Large intestine (tissue), 3 donors: ENCODE data around the gene SEC14L2. TPM values are rescaled to one million over a fixed set of nuclear protein-coding genes. Genes with fewer than 3 reads are reported as not detected.

Experiments used
- DNase-seq, 2 donors: peaks; one replicate each; pipeline versions ENCODE4 v3.0.0 to v3.0.0-alpha.2; 2013
- H3K27ac ChIP-seq: one replicate; pipeline ENCODE4 v1.5.1; 2013; ENCODE audit warnings: low read length
- H3K27me3 ChIP-seq: 2 replicates; pipeline ENCODE4 v1.6.1; 2013; ENCODE audit warnings: low read length; ENCODE audit not compliant: control insufficient read depth, insufficient read depth
- H3K36me3 ChIP-seq: 2 replicates; pipeline ENCODE4 v1.6.1; 2013; ENCODE audit warnings: low read length; ENCODE audit not compliant: control insufficient read depth, insufficient read depth
- H3K4me1 ChIP-seq: one replicate; pipeline ENCODE4 v1.6.1; 2013; ENCODE audit warnings: low read length; ENCODE audit not compliant: control insufficient read depth, insufficient read depth
- H3K4me3 ChIP-seq: one replicate; pipeline ENCODE4 v1.5.1; 2013; ENCODE audit warnings: low read length
- H3K9me3 ChIP-seq: one replicate; pipeline ENCODE4 v1.6.1; 2013; ENCODE audit warnings: mild to moderate bottlenecking, low read depth, low read length, moderate library complexity; ENCODE audit not compliant: control insufficient read depth
- WGBS: methylation state at CpG from one replicate; pipeline ENCODE4 v1.1.5; 2013; ENCODE audit warnings: low lambda C conversion rate; ENCODE audit not compliant: insufficient coverage; 5-methylcytosine and 5-hydroxymethylcytosine counted together
- polyA plus RNA-seq: library from polyadenylated mRNA; unstranded; fragments of 120-200 nt; gene quantifications from one replicate; pipeline ENCODE4 v1.2.1, GENCODE V29; 2013

The SEC14L2 gene
- polyA plus RNA-seq, 1 donor = 27.5 TPM

DNA sequence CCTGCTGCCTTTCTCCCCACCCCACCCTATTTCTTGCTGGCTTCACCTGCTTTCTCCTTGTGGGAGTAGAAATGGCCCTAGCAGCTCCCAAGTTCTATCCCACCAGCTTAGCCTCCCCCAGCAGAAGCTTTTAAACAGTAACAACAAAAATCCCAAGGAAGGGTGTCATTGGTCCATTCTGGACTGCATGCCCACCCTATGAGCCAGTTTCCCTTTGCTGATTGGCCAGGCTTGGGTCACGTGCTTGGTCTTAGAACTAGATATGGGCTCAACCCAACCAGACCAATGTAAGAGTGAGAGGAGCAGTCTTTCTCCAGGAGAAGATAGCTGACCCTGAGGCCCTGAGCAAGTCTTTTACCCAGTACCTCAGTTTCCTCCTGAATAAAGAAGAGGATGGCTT lies 31.1 kb downstream of the SEC14L2 start:
- Histone ChIP-seq H3K27me3 (no peaks in the 10 kb centered on the region), H3K9me3 (no peaks in the 10 kb centered on the region), H3K4me1 (peaks cover 25% of the 10 kb centered on the region), H3K27ac (no peak overlapping the region), H3K4me3 (no peak overlapping the region), H3K36me3 (no peaks in the 10 kb centered on the region)
- no peak for DNase-seq
- WGBS = no CpG with 5 or more reads among the region's 1 CpG

DNA sequence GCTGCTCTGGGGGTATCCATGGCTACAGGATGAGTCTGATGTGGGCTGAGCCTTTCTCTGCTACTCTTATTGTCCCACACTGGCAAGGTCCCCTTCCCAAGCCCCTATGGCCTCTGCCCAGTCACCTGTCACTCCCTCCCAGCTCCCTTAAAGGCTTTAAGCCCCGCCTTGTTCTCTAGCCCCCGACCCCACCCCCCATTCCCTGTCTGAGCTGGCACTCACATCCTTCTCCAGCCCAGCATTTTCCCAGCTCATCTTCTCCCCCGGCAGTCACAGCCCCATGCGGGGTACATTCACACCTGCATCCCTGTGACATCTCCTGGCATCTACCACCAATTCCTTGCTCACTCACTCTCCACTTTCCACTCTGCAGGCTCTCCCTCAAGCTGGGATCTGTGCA lies 33.1 kb downstream of the SEC14L2 start:
- DNase-seq = no peak
- Histone ChIP-seq H3K27me3 (no peaks in the 10 kb centered on the region), H3K4me1 (peaks cover 29% of the 10 kb centered on the region), H3K27ac (no peak overlapping the region), H3K4me3 (no peak overlapping the region), H3K9me3 (no peaks in the 10 kb centered on the region), H3K36me3 (no peaks in the 10 kb centered on the region)
- 50% methylated on average over 3 of the region's 4 CpGs for WGBS

DNA sequence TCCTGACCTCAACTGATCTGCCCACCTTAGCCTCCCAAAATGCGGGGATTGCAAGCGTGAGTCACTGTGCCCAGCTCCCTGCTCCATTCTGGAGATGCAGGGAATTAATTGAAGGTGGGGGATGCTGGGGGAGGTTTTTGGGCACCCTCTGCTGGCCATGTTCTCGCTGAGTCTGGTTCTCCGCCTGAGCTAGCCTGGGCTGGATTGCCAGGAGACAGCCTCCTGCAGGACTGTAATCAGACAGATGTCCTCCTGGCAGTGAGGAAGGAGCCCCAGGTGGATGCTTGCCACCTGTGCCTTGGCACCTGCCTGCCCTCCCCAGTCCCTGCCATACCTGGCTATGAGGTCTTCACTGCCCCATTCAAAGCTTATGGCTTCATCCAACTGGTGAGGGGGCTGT lies 34.1 kb downstream of the SEC14L2 start:
- Histone ChIP-seq H3K27me3 (no peaks in the 10 kb centered on the region), H3K4me1 (peaks cover 28% of the 10 kb centered on the region), H3K9me3 (no peaks in the 10 kb centered on the region), H3K36me3 (no peaks in the 10 kb centered on the region), H3K27ac (no peak overlapping the region), H3K4me3 (no peak overlapping the region)
- no CpG with 5 or more reads among the region's 4 CpGs for WGBS
- DNase-seq = no peak

DNA sequence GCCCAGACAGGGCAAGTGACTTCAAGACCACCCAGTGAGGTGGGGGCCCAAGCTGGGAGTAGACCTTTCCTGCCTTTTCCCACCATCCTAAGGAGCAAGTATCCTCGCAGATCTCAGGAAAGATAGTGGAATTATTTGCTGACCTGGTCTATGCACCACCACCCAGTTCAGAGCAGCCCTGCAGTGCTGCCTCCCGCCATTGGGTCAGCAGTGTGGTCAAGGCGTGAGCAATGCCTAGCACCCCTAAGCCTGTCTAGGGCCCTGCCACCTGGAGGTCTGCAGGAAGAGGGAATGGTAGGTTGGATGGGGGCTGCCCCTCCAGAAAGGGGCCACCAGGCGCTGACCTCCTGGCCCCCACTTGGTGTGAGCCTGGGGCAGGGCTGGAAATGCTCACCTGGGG lies 35.3 kb downstream of the SEC14L2 start:
- Histone ChIP-seq H3K27ac (no peak overlapping the region), H3K4me3 (no peak overlapping the region), H3K4me1 (peaks cover 28% of the 10 kb centered on the region), H3K9me3 (no peaks in the 10 kb centered on the region), H3K27me3 (no peaks in the 10 kb centered on the region), H3K36me3 (no peaks in the 10 kb centered on the region)
- no peak for DNase-seq
- WGBS = no CpG with 5 or more reads among the region's 4 CpGs

DNA sequence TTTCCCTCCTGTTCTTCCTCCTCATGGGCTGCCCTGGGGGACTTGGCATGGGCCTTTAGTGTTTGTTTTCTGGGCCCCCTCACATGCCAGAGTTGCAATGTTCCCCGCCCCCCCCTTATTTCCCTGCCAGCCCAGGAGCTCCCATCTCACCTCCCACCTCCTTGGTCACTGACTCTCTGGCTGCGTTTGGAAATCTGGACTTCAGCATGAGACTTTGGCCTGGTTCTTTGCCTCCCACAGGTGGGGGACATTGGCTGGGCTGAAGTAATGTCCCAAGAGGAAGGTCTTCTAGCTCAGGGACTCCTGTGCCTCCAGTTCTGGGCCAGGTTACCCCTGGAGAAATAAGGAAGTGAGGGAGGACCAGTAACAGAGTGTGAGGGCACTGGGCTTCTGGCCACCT lies 35.7 kb downstream of the SEC14L2 start:
- H3K4me1 ChIP-seq = peaks cover 28% of the 10 kb centered on the region
- no peak overlapping the region for H3K4me3 ChIP-seq
- no peaks in the 10 kb centered on the region for H3K36me3 ChIP-seq
- peak overlapping the region; percentile 45 for H3K27ac ChIP-seq
- WGBS = no CpG with 5 or more reads among the region's 2 CpGs
- no peaks in the 10 kb centered on the region for H3K9me3 ChIP-seq
- peak; percentile 71 to 82 for DNase-seq
- no peaks in the 10 kb centered on the region for H3K27me3 ChIP-seq

DNA sequence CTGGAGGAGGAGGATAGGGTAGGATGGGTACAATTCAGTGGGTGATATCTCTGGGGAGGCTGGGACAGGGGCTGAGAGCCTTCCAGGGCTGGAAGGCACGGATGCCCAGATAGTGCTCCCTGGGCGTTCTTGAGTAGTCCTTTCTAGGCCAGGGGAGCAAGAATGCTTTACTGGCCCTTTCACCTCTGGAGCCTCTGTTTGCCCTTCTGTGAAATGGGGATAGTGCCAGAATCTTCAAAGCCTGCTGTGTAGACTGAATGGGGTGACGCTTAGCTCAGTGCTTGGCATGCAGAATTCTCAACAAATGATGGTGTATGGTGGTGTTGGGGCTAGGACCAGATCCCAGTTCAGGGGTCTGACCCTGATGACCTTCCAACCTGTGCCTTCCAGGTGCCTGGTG lies 36.4 kb downstream of the SEC14L2 start:
- Histone ChIP-seq H3K4me3 (no peak overlapping the region), H3K4me1 (peaks cover 28% of the 10 kb centered on the region), H3K9me3 (no peaks in the 10 kb centered on the region), H3K27me3 (no peaks in the 10 kb centered on the region), H3K27ac (no peak overlapping the region), H3K36me3 (no peaks in the 10 kb centered on the region)
- no peak for DNase-seq
- no CpG with 5 or more reads among the region's 3 CpGs for WGBS

DNA sequence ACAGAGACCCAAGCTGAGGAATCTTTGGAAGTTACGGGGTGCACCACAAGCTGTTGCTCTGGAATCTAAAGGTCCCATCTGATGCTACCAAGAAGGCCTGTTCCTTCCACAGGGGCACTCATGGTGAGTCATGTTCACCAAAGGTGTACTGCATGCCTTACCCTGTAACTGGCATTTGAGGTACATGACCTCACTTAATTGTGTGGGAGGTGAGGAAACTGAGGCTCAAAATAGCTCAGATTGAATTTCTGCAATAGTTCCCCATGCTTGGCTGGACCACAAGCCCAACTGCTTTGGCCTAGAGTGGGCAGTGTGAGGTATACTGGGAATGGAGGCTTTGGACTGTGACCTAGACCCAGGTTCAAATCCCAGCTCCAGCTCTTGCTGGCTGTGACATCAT lies 37.0 kb downstream of the SEC14L2 start:
- Histone ChIP-seq H3K9me3 (no peaks in the 10 kb centered on the region), H3K4me1 (peaks cover 28% of the 10 kb centered on the region), H3K27ac (no peak overlapping the region), H3K36me3 (no peaks in the 10 kb centered on the region), H3K27me3 (no peaks in the 10 kb centered on the region), H3K4me3 (no peak overlapping the region)
- WGBS = no CpG with 5 or more reads among the region's 1 CpG
- no peak for DNase-seq

DNA sequence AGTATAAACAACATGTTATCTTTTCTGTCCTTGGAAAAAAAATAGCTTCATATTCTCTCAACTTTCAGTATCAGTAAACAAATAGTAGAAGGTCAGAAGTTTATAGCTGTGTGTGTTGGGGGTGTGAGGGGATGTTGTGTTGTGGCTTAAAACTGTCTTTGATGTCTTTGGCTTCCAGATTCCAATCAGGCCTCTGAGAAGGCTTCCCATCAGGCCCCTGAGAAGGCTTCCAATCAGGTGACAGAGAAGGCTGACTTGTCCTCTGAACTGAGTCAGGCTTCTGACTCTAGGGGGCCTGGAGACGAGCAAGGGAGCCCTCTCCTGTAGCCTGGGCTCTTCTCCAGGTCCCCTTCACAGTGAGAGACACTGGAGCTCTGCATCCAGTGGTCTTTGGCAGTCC lies 38.0 kb downstream of the SEC14L2 start:
- Histone ChIP-seq H3K27me3 (no peaks in the 10 kb centered on the region), H3K36me3 (no peaks in the 10 kb centered on the region), H3K9me3 (no peaks in the 10 kb centered on the region), H3K27ac (no peak overlapping the region), H3K4me3 (no peak overlapping the region), H3K4me1 (peaks cover 28% of the 10 kb centered on the region)
- DNase-seq = no peak
- no CpG with 5 or more reads among the region's 1 CpG for WGBS

DNA sequence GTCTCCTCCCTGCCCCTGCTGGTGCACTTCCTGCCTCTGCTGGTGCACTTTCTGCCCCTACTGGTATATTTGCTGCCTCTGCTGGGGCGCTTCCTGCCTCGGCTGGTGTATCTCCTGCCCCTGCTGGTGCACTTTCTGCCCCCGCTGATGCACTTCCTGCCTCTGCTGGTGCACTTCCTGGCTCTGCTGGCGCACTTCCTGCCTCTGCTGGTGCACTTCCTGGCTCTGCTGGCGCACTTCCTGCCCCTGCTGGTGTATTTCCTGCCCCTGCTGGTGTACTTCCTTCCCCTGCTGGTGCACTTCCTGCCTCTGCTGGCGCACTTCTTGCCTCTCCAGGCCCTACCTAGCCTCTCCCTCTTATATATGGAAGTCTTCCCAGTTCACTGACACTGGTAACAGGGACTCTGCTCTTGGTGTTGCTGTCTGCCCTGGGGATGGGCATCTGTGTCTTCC lies 38.9 kb downstream of the SEC14L2 start:
- WGBS = no CpG with 5 or more reads among the region's 6 CpGs
- H3K4me3 ChIP-seq = no peak overlapping the region
- H3K27me3 ChIP-seq = no peaks in the 10 kb centered on the region
- H3K27ac ChIP-seq = no peak overlapping the region
- H3K9me3 ChIP-seq = no peaks in the 10 kb centered on the region
- H3K36me3 ChIP-seq = no peaks in the 10 kb centered on the region
- no peak for DNase-seq
- peaks cover 28% of the 10 kb centered on the region for H3K4me1 ChIP-seq

DNA sequence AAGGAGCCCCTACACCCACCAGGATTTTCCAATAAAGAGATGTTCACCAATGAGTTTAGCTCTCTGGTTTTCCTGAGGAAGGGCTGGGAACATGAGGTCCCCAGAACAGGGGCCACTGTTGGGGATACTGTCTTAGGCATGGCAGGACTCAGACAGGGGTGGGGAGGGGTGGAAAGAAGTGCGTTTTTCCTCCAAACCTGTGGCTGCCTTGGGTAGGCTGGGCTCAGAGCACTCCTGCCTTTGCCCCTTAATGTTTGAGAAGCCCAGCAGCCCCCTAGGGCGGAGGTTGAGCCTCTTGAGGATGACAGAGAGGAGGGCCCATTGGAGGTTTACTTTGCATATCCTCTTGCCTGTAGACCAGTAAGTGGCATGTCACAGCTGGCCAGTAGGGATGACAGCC lies 39.4 kb downstream of the SEC14L2 start:
- H3K4me1 ChIP-seq = peaks cover 28% of the 10 kb centered on the region
- no peak overlapping the region for H3K27ac ChIP-seq
- no peaks in the 10 kb centered on the region for H3K36me3 ChIP-seq
- WGBS = no CpG with 5 or more reads among the region's 2 CpGs
- no peaks in the 10 kb centered on the region for H3K9me3 ChIP-seq
- DNase-seq = no peak
- no peak overlapping the region for H3K4me3 ChIP-seq
- no peaks in the 10 kb centered on the region for H3K27me3 ChIP-seq

DNA sequence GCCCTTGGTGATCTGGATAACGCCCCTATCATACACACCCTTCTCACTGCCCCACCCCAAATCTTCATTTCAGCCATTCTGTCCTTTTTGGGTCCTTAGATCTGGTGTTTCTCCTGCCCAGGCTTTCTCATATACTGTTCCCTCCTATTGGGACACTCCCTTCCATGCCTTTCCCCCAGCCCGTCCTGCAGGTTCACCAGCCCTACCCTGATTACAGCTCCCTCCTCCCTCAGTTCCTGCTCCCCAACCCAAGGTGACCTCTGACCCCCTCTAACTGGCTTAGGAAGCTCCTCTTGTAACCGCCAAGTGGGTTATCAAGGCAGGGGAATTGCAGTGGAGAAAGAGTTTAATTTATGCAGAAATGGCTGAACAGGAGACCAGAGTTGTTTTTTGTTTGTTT lies 41.7 kb downstream of the SEC14L2 start:
- no peak for DNase-seq
- H3K4me3 ChIP-seq = no peak overlapping the region
- H3K27ac ChIP-seq = no peak overlapping the region
- H3K4me1 ChIP-seq = peaks cover 12% of the 10 kb centered on the region
- no peaks in the 10 kb centered on the region for H3K27me3 ChIP-seq
- no peaks in the 10 kb centered on the region for H3K36me3 ChIP-seq
- 67% methylated on average over 1 of the region's 3 CpGs for WGBS
- H3K9me3 ChIP-seq = no peaks in the 10 kb centered on the region
